Femur (tissue), 1 donor: ENCODE measurements around the gene BMP6.

Source experiments
- DNase-seq: peaks from one replicate; pipeline ENCODE4 v3.0.0-alpha.2; 2017

BMP6 gene

DNA sequence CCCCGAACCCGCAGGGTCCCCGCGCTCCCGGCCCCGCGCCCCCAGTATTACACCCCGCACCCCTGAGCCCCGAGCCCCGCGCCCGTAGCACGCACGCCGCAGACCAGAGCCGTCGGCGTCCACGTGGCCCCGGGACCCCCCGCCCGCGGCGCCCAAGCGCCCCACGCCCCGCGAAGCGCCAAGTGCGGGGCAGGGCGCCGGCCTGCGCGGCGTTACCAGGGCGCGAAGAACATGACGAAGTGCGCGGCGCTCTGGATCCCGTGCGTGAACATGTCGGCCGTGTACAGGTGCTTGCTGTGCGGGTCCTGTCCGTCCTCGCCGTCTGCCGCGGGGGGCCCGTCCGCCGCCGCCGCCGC lies 184.4 kb downstream of the BMP6 start:
- DNase-seq = no peak

DNA sequence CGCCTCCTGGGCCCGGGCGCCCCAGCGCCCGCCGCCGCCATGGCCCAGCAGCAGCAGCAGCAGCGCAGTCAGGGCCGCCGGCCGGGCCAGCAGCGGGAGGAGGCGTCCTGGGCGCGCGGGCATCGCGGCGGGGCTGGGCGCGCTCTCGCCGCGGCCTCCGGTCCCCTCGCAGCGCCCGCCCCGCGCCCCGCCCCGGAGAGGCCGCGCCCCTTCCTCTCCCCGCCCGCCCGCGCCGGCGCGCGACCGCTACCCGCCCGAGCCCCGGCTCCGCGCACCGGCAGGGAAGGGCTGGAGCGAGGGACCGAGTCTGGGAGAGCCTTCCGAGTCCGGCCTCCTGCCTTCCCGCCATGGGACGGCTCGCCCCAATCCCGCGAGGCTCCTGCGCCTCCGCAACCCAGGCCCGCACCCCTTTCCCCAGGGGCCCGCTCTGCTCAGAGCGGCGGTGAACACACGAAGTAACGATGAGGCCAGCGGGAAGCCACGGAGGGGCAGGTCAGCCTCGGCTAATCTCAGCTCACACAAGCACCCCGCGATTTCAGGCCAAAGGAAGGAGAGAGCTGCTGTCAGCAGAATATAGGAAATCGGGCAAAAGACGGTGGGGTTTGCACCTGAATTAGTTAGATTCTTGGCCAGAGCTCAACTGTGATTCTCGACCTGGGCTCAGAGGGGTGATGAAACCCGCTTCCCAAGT lies 184.9 kb downstream of the BMP6 start, which contains the start of gene TXNDC5:
Gene TXNDC5 (minus strand): TSS at position 135 of the 691 bp plus-strand sequence. CDS start 12 bp downstream, at position 123.
- DNase-seq = peak; percentile 86

DNA sequence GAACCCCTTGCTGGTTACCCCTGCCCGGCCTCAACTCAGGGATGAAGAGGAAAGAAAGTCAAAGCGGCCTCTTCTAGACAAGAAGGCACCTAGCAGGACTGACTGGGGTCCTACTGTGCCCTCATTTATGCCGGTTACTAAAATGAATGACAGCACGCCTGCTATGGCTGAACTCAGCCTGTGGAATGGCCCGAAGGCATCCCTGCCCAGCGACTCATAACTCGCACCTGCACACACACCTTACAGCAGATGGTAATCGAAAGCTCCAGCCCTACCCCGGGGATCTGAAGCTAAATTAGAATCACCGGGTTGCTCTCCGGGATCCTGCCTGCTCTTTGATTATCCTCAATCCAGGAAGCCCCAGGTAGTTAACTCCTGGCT lies 185.4 kb downstream of the BMP6 start:
- DNase-seq = no peak

GRCh38 chr6:7912024-7912423 lies 186.1 kb downstream of the BMP6 start:
- no peak for DNase-seq

DNA sequence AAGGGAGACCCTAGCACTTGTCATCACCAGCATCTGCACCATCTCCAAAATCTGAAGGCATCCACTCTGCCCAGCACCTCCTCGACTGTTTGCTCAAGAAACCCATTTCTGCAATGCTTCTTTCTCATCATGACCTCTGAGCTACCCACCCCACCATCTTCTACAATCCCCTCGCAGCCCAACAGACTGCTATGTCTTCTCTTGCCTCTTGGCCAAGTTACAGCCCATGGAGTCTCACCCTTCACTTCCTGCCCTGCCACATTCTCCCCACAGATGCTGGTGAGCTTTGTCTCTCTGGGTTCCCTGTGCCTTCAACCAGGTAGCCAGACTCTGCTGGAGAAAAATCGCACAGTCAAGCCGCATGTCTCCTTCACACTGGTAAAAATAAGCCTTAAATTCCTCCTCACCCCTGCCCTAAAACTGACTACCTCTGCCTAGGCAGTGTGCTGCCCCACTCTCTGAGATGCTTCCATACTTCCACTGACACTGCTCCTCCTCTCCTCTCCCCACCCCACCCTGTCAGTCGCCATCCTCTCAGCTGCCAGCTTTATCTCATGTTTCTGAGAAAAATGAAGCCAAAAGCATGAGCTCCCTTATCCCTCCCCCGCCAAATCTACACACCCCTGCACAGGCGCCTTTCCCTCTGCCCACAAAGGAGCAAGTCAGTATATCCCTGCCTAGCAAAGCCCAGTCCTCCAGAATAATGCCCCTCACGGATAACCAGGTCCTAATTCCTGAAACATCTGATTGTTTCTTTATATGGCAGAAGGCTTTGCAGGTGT lies 187.0 kb downstream of the BMP6 start:
- DNase-seq = no peak

DNA sequence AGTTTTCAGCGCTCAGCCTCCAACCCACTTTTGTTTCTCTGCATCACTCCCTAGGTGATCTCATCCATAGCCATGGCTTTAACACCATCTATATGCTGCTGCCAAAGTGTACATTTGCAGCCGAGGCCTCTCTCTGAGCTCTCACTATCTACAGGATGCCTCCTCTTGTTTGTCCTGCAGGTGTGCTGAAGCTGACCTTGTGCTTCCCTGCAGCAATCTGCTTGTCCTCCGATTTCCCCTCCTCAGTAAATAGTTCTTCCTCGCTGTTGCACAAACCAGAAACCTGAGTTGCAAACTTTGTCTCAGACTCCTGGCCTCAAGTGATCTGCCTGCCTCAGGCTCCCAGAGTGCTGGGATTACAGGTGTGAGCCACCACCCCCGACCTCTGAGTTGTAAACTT lies 188.4 kb downstream of the BMP6 start:
- no peak for DNase-seq

GRCh38 chr6:7914991-7915789 lies 189.3 kb downstream of the BMP6 start:
- no peak for DNase-seq

- no peak for DNase-seq
These were observed 191.1 kb downstream of the BMP6 start for GRCh38 chr6:7916959-7917358.

DNA sequence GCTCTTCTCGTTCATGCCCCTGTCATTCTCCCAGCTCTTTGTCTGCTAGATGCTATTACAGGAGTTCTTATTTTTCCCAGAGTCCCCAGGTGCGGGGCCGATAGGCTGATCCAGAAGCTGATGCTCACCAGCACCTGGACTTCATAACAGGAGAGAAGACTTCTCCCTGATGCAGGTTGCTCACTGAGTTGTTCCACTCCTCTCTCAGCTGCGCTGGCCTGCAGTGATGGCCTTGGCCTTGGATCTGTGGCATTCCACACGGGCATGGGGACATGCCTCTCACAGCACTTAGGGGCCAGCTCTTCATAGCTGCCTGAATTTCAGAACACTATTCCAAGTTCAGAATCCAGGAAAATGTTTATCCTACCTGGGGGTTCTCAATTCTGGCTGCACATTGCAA lies 191.8 kb downstream of the BMP6 start:
- DNase-seq = no peak

DNA sequence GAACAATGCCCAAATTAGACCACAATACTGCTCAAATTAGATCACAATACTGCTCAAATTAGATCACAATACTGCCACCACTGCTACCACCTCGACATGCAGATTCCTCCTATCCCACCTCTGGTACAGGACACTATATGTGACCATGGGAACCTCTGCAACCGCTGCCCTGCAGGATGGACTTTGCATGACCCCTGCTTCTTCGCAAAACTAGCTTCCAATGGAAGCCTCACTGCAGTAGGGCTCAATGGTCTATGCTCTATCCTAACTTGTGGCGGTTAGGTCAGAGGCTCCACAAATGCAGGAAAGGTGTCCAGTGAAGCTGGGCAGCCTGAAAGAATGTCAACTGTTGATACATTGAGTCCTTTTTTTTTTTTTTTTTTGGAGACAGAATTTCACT lies 192.5 kb downstream of the BMP6 start:
- DNase-seq = no peak

- DNase-seq = no peak
These were observed 194.0 kb downstream of the BMP6 start for GRCh38 chr6:7919871-7920270.

DNA sequence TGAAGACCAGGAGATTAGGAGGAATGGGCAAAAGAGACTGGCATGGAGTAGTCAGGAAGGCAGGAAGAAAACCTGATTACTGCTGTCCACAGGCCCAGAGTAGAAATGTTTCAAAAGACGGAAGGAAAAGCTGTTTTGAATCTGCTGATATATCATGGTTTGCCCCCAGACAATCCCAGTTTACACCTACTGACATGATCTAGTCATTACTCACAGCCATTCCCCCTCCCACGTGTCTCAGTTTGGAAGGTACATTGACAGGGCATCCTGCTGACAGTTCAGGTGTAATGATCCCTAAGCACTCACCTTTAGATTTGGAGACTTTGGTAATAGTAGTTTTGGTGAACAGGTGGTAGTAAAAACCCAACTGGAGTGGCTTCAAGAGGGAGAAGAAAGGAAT lies 194.5 kb downstream of the BMP6 start:
- DNase-seq = no peak

DNA sequence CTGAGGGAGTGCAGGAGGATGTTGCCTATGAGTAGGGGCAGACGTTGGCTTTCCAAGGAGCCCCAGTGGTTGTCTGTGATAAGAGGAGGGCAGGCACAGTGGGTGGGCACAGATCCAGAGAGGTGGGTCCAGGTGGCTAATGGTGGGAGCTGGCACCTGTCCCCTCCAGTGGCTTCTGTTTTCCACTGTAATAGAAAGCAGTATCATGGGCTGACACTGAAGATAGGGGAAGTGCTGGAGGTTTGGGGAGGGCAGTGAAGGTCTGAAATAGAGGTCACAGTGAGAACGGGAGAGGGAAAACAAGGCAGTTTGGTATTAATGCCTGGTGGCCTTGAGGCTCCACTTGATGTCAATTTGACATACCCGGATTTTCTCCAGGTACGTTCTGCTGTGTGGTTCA lies 195.1 kb downstream of the BMP6 start:
- DNase-seq = no peak

- DNase-seq = no peak
These were observed 195.8 kb downstream of the BMP6 start for GRCh38 chr6:7921632-7922092.

DNA sequence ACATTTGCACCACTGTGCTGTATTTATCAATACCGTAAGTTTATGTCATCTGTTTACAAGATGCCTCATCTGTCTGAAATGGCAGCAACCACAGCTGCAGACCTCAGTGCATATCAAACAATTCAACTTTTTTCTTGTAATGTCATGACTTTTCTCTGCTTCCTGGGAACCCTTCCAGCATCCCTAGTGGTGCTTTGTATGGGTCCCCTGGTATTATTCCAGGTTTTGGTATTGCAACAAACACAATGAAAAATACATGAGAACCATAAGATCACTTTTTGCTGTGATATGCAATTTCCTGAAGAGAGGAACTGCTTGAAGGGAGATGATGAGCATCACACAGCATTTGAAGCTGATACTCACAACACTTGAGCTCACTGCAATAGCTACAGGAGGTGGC lies 196.7 kb downstream of the BMP6 start:
- DNase-seq = no peak

GRCh38 chr6:7924867-7925266 lies 199.0 kb downstream of the BMP6 start:
- DNase-seq = no peak
